A549 (cell line): ENCODE data around the gene TRMU. TPM values are rescaled to one million over a fixed set of nuclear protein-coding genes. Genes with fewer than 3 reads are reported as not detected.

Experiments used
- ATAC-seq, 2 experiments: fragments of 200-7000 bp in 1 of 2; fragments of >200 bp in 1 of 2; cut with Nextera tagmentation in 1 of 2; cut with Tn5 transposase in 1 of 2; 3 replicates each; pipeline versions ENCODE4 v1.8.0 to v1.9.1; 2018 to 2020; ENCODE audit warnings: mild to moderate bottlenecking in 1 of 2, moderate library complexity in 1 of 2
- CTCF ChIA-PET: fragments of 300-600 bp; sonication (Branson Sonifier 250); formaldehyde crosslinking; extraction: SDS; loops from one replicate; lab custom pipeline; 2021; ENCODE audit warnings: antibody characterized with exemption, inconsistent platforms; lab: Yijun Ruan, JAX
- POLR2A ChIA-PET: fragments of 350-600 bp; formaldehyde crosslinking; extraction: SDS; loops from one replicate; lab custom pipeline; 2021; ENCODE audit warnings: antibody characterized with exemption, inconsistent platforms; lab: Yijun Ruan, JAX
- DNase-seq, 2 experiments: peaks; one replicate each; pipeline versions ENCODE4 v3.0.0 to v3.0.0-alpha.2; 2011 to 2016; ENCODE audit warnings: low read depth in 1 of 2, low spot score in 1 of 2
- FAIRE-seq: peaks from 2 replicates; lab custom pipeline; 2011; peaks lifted over from hg19 to GRCh38; lab: Jason Lieb, UNC
- H3K27ac ChIP-seq, 2 experiments: fragments of >200 bp; sonication (Bioruptor Twin); formaldehyde crosslinking; 3 replicates each; pipeline ENCODE4 v1.5.1; 2016 to 2017
- H3K4me1 ChIP-seq: fragments of >200 bp; sonication (Bioruptor Twin); formaldehyde crosslinking; 3 replicates; pipeline ENCODE4 v1.6.1; 2016
- H3K4me2 ChIP-seq: fragments of >200 bp; sonication (Bioruptor Twin); formaldehyde crosslinking; 3 replicates; pipeline ENCODE4 v1.6.1; 2016
- H3K4me3 ChIP-seq: fragments of >200 bp; sonication (Bioruptor Twin); formaldehyde crosslinking; 3 replicates; pipeline ENCODE4 v1.5.1; 2016
- H3K9me3 ChIP-seq: fragments of >200 bp; sonication (Bioruptor Twin); formaldehyde crosslinking; 3 replicates; pipeline ENCODE4 v1.6.1; 2016
- CBX2 ChIP-seq: fragments of 200-600 bp; sonication (generic); IDR thresholded peaks from 2 replicates; pipeline ENCODE4 v1.6.1; 2016; ENCODE audit warnings: low read depth, mild to moderate bottlenecking, borderline replicate concordance
- CBX8 ChIP-seq: fragments of 200-600 bp; sonication (generic); IDR thresholded peaks from 2 replicates; pipeline ENCODE4 v1.6.1; 2016
- CHD4 ChIP-seq: fragments of 200-600 bp; sonication (generic); IDR thresholded peaks from 2 replicates; pipeline ENCODE4 v1.6.1; 2016; ENCODE audit warnings: antibody characterized with exemption, mild to moderate bottlenecking, borderline replicate concordance
- EHMT2 ChIP-seq: fragments of 200-600 bp; sonication (generic); IDR thresholded peaks from 2 replicates; pipeline ENCODE4 v1.6.1; 2016; ENCODE audit warnings: antibody characterized with exemption, low read depth, mild to moderate bottlenecking, moderate library complexity
- EP300 ChIP-seq, 2 experiments: fragments of >200 bp; sonication (Bioruptor Twin); formaldehyde crosslinking; IDR thresholded peaks; 2 replicates in 1 of 2; 3 replicates in 1 of 2; pipeline ENCODE4 v1.6.1; 2016 to 2017
- HEYL ChIP-seq: fragments of 250-450 bp; sonication (Bioruptor Pico); IDR thresholded peaks from 2 replicates; pipeline ENCODE4 v1.8.0; 2021; ENCODE audit warnings: mild to moderate bottlenecking, moderate library complexity
- HOXB13 ChIP-seq: fragments of 250-450 bp; sonication (Bioruptor Pico); IDR thresholded peaks from 2 replicates; pipeline ENCODE4 v1.5.0; 2020; ENCODE audit warnings: low read depth, mild to moderate bottlenecking, moderate library complexity
- HOXB5 ChIP-seq: fragments of 250-450 bp; sonication (Bioruptor Pico); IDR thresholded peaks from 2 replicates; pipeline ENCODE4 v1.5.0; 2020; ENCODE audit warnings: mild to moderate bottlenecking, moderate library complexity
- JUN ChIP-seq, 2 experiments: fragments of >200 bp; sonication (Bioruptor Twin); formaldehyde crosslinking; IDR thresholded peaks; 2 replicates in 1 of 2; 3 replicates in 1 of 2; pipeline ENCODE4 v1.6.1; 2016 to 2017
- JUNB ChIP-seq: fragments of >200 bp; sonication (Bioruptor Twin); formaldehyde crosslinking; IDR thresholded peaks from 2 replicates; pipeline ENCODE4 v1.6.1; 2016
- MAFK ChIP-seq: fragments of 450-650 bp; IDR thresholded peaks from 2 replicates; pipeline ENCODE4 v1.6.1; 2014; ENCODE audit not compliant: partially characterized antibody
- NFE2L2 ChIP-seq: fragments of 150-350 bp; conservative IDR thresholded peaks from 2 replicates; pipeline ENCODE4 v1.6.1; 2014; ENCODE audit warnings: low read length
- POLR2AphosphoS2 ChIP-seq: conservative IDR thresholded peaks from 2 replicates; pipeline ENCODE4 v1.6.1; 2012; ENCODE audit warnings: low read length, improper control_type of control experiment, inconsistent platforms
- SMC3 ChIP-seq: fragments of >200 bp; sonication (Bioruptor Twin); formaldehyde crosslinking; IDR thresholded peaks from 3 replicates; pipeline ENCODE4 v1.6.1; 2018; ENCODE audit warnings: inconsistent platforms
- SREBF2 ChIP-seq: fragments of 450-650 bp; IDR thresholded peaks from 2 replicates; pipeline ENCODE4 v1.6.1; 2014; ENCODE audit warnings: mild to moderate bottlenecking, moderate library complexity
- TFCP2L1 ChIP-seq: fragments of 250-450 bp; sonication (Bioruptor Pico); IDR thresholded peaks from 2 replicates; pipeline ENCODE4 v1.5.0; 2021; ENCODE audit warnings: mild to moderate bottlenecking
- TP53 ChIP-seq: fragments of 250-450 bp; sonication (Bioruptor Pico); IDR thresholded peaks from 2 replicates; pipeline ENCODE4 v1.5.0; 2021; ENCODE audit warnings: mild to moderate bottlenecking, moderate library complexity
- WGBS: methylation state at CpG from one replicate; pipeline ENCODE4 v1.1.6; 2017; ENCODE audit errors: missing lambda C conversion rate; 5-methylcytosine and 5-hydroxymethylcytosine counted together
- polyA plus RNA-seq, 4 experiments: library from polyadenylated mRNA; depleted of rRNA in 3 of 4; stranded (reverse); fragments of >200 nt; fragmentation: RNase III in 1 of 4; extraction: RNeasy Plus Mini Kit Qiagen cat#74134 plus additional on column Dnase treatment in 1 of 4; gene quantifications; 2 replicates in 3 of 4; 3 replicates in 1 of 4; pipeline ENCODE4 v1.2.3, GENCODE V29; 2011 to 2017
- TF ChIP-seq, protein P1 (sequence below): fragments of >200 bp; sonication (Bioruptor Twin); formaldehyde crosslinking; IDR thresholded peaks from 2 replicates; pipeline ENCODE4 v1.6.1; 2016
- TF ChIP-seq, protein P2 (sequence below): fragments of >200 bp; sonication (Bioruptor Twin); formaldehyde crosslinking; IDR thresholded peaks from 3 replicates; pipeline ENCODE4 v1.5.1; 2016
- TF ChIP-seq, protein P3 (sequence below): fragments of 250-450 bp; sonication (Bioruptor Pico); IDR thresholded peaks from 2 replicates; pipeline ENCODE4 v1.5.0; 2020; ENCODE audit warnings: low read depth, mild to moderate bottlenecking, moderate library complexity
- TF ChIP-seq, protein P4 (sequence below): fragments of >200 bp; sonication (Bioruptor Twin); formaldehyde crosslinking; IDR thresholded peaks from 3 replicates; pipeline ENCODE4 v1.6.1; 2016
- TF ChIP-seq, protein P5 (sequence below): fragments of 200-600 bp; sonication (generic); IDR thresholded peaks from 2 replicates; pipeline ENCODE4 v1.6.1; 2016; ENCODE audit warnings: antibody characterized with exemption, mild to moderate bottlenecking, moderate library complexity
- TF ChIP-seq, protein P6 (sequence below): IDR thresholded peaks from 2 replicates; pipeline ENCODE4 v1.6.1; 2012

The TRMU gene
- polyA plus RNA-seq, 2 of the 4 experiments (the other 2 are of a cell fraction): 33.4 to 44.1 TPM

DNA sequence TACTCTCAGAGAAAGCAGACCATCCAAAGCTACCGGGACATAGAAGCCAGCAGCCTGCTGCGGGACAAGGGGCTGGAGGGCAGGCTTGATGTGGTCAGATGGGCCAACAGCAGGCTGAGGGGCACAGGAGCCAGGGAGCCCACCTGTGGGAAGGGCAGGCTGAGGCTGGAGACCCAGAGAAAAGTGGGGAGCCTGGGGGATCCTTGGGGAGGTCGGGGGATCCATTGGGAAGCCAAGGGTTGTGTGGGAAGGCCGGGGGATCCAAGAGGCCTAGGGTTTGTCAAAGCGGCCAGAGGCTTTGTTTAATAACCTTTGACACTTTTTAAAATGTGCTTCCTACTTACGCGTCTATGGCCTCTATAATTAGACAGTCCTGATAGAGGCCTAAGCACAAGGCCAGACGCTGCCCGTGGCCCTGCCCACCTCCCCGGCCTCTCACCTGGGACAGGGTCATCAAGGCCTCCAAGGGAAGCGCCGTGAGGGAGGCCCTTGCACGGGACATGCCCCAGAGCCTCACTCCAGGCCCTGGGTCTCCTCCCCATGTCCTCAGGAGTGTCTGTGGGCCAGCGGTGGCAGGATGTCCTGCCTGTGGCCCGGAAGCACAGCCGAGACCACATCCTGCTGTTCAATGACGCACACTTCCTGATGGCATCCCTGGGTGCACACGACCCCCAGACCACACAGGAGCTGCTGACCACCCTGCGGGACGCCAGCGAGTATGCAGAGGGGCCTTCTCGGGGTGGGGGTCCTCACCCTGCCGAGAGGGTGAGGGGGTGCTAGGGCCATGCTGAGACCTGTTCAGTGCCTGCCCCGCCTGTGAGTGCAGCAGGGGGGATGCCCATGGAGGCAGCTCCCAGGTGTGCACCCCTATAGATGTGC is 47.4 kb upstream of the TRMU start:
- 92% methylated on average over 10 of the region's 24 CpGs for WGBS
- Histone ChIP-seq H3K9me3 (no peaks in the 10 kb centered on the region), H3K4me3 (no peak overlapping the region), H3K27ac (no peak overlapping the region), H3K4me2 (no peak overlapping the region), H3K4me1 (no peaks in the 10 kb centered on the region)
- POLR2A ChIA-PET: no interaction called here
- ATAC-seq (no peak), FAIRE-seq (no peak), DNase-seq (no peak)
- TF ChIP-seq SMC3: no peak
- no peak for TF ChIP-seq CBX8
- no peak for TF ChIP-seq CBX2
- no peak for TF ChIP-seq EP300 (IDR thresholded peaks at IDR 0.05)
- no peak for TF ChIP-seq CHD4
- TF ChIP-seq NFE2L2: no peak
- no peak for TF ChIP-seq HOXB5 (CRISPR knock-in tag)
- TF ChIP-seq, protein P1, sequence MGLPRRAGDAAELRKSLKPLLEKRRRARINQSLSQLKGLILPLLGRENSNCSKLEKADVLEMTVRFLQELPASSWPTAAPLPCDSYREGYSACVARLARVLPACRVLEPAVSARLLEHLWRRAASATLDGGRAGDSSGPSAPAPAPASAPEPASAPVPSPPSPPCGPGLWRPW: no peak
- no peak for TF ChIP-seq TP53 (CRISPR knock-in tag)
- CTCF ChIA-PET: no interaction called here

DNA sequence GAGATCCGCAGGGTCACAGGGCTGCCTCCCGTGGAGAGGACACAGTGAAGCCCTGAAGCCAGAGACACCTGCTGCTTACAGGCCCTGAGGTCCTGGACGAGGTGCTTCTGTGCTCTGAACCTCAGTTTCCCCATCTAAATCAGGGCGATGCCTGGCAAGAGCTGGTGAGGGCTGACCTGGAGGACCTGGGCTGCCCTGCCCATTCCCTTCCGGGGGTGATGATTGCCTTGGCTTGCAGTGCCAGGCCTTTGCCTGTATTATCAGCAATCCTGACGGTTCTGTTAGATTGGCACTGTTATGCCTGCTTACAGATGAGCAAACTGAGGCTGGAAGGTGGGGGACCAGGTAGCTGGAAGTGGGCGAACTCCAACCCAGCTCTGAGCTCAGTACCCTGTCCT is 46.7 kb upstream of the TRMU start:
- CTCF ChIA-PET: no interaction called here
- no peak for FAIRE-seq
- H3K4me2 ChIP-seq: no peak overlapping the region
- ATAC-seq: no peak
- WGBS: 100% methylated on average over 2 of the region's 7 CpGs
- POLR2A ChIA-PET: no interaction called here
- H3K27ac ChIP-seq: no peak overlapping the region
- DNase-seq: no peak
- H3K4me3 ChIP-seq: no peak overlapping the region
- H3K4me1 ChIP-seq: no peaks in the 10 kb centered on the region
- H3K9me3 ChIP-seq: no peaks in the 10 kb centered on the region
- TF ChIP-seq, protein P2, sequence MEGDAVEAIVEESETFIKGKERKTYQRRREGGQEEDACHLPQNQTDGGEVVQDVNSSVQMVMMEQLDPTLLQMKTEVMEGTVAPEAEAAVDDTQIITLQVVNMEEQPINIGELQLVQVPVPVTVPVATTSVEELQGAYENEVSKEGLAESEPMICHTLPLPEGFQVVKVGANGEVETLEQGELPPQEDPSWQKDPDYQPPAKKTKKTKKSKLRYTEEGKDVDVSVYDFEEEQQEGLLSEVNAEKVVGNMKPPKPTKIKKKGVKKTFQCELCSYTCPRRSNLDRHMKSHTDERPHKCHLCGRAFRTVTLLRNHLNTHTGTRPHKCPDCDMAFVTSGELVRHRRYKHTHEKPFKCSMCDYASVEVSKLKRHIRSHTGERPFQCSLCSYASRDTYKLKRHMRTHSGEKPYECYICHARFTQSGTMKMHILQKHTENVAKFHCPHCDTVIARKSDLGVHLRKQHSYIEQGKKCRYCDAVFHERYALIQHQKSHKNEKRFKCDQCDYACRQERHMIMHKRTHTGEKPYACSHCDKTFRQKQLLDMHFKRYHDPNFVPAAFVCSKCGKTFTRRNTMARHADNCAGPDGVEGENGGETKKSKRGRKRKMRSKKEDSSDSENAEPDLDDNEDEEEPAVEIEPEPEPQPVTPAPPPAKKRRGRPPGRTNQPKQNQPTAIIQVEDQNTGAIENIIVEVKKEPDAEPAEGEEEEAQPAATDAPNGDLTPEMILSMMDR: no peak
- TF ChIP-seq, protein P3, sequence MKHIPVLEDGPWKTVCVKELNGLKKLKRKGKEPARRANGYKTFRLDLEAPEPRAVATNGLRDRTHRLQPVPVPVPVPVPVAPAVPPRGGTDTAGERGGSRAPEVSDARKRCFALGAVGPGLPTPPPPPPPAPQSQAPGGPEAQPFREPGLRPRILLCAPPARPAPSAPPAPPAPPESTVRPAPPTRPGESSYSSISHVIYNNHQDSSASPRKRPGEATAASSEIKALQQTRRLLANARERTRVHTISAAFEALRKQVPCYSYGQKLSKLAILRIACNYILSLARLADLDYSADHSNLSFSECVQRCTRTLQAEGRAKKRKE (CRISPR knock-in tag): no peak
- TF ChIP-seq MAFK: no peak
- TF ChIP-seq JUN (IDR thresholded peaks at IDR 0.05): no peak
- TF ChIP-seq, protein P4, sequence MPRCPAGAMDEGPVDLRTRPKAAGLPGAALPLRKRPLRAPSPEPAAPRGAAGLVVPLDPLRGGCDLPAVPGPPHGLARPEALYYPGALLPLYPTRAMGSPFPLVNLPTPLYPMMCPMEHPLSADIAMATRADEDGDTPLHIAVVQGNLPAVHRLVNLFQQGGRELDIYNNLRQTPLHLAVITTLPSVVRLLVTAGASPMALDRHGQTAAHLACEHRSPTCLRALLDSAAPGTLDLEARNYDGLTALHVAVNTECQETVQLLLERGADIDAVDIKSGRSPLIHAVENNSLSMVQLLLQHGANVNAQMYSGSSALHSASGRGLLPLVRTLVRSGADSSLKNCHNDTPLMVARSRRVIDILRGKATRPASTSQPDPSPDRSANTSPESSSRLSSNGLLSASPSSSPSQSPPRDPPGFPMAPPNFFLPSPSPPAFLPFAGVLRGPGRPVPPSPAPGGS: no peak
- TF ChIP-seq JUNB: no peak

DNA sequence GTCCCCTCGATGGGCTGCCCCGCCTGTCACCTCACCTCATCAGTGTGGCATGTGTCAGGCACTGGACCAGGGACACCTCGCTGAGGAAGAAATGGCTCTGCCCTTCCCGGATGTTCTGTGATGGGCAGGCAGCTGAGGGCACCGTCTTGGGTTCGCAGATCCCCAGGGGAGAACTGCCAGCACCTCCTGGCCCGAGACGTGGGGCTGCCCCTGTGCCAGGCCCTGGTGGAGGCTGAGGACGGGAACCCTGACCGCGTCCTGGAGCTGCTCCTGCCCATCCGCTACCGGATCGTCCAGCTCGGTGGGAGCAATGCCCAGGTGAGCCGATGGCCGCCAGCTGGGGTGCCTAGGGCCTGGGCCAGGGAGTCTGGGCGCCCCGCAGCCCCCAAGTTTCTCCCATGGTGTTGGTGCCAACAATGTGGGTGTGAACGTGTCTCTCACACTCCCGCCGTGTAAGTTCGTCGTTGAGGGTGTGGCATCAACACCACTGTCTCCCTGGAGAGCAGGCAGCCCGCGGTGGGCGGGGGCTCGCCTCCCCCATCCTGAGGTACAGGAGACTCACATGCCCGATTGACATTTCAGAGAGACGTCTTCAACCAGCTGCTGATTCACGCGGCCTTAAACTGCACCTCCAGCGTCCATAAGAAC is 46.1 kb upstream of the TRMU start:
- DNase-seq (no peak), FAIRE-seq (no peak), ATAC-seq (no peak)
- no peaks in the 10 kb centered on the region for H3K4me1 ChIP-seq
- no peaks in the 10 kb centered on the region for H3K9me3 ChIP-seq
- no peak overlapping the region for H3K4me3 ChIP-seq
- ChIA-PET CTCF (interaction anchor here (0.6 to 1.7 kb wide), 3 partner anchors 22 to 167 kb away, joined by 3 to 6 read pairs (median 3); no protein-coding TSS in a partner anchor), POLR2A (no interaction called here)
- H3K27ac ChIP-seq: no peak overlapping the region
- 90% methylated on average over 19 of the region's 33 CpGs for WGBS
- H3K4me2 ChIP-seq: no peak overlapping the region
- TF ChIP-seq NFE2L2: no peak
- no peak for TF ChIP-seq HOXB5 (CRISPR knock-in tag)
- no peak for TF ChIP-seq EHMT2
- TF ChIP-seq HEYL (CRISPR knock-in tag): no peak
- no peak for TF ChIP-seq CBX2
- TF ChIP-seq SREBF2: no peak
- TF ChIP-seq, protein P5, sequence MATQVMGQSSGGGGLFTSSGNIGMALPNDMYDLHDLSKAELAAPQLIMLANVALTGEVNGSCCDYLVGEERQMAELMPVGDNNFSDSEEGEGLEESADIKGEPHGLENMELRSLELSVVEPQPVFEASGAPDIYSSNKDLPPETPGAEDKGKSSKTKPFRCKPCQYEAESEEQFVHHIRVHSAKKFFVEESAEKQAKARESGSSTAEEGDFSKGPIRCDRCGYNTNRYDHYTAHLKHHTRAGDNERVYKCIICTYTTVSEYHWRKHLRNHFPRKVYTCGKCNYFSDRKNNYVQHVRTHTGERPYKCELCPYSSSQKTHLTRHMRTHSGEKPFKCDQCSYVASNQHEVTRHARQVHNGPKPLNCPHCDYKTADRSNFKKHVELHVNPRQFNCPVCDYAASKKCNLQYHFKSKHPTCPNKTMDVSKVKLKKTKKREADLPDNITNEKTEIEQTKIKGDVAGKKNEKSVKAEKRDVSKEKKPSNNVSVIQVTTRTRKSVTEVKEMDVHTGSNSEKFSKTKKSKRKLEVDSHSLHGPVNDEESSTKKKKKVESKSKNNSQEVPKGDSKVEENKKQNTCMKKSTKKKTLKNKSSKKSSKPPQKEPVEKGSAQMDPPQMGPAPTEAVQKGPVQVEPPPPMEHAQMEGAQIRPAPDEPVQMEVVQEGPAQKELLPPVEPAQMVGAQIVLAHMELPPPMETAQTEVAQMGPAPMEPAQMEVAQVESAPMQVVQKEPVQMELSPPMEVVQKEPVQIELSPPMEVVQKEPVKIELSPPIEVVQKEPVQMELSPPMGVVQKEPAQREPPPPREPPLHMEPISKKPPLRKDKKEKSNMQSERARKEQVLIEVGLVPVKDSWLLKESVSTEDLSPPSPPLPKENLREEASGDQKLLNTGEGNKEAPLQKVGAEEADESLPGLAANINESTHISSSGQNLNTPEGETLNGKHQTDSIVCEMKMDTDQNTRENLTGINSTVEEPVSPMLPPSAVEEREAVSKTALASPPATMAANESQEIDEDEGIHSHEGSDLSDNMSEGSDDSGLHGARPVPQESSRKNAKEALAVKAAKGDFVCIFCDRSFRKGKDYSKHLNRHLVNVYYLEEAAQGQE: no peak
- TF ChIP-seq, protein P6, sequence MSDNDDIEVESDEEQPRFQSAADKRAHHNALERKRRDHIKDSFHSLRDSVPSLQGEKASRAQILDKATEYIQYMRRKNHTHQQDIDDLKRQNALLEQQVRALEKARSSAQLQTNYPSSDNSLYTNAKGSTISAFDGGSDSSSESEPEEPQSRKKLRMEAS: no peak
- TF ChIP-seq TP53 (CRISPR knock-in tag): no peak
- TF ChIP-seq TFCP2L1 (CRISPR knock-in tag): no peak
- TF ChIP-seq POLR2AphosphoS2: no peak
- no peak for TF ChIP-seq HOXB13 (CRISPR knock-in tag)
- TF ChIP-seq, protein P3 (CRISPR knock-in tag): no peak
